HG02973 (cell line): Measurements from ENCODE around the gene RAB1A.
A peak's percentile ranks its signal among the peaks of the same experiment; 100 is the strongest.

Experiments
- ATAC-seq: cut with Tn5 transposase; IDR thresholded peaks from one replicate; pipeline ENCODE4 v1.9.1; 2021; ENCODE audit warnings: moderate library complexity; ENCODE audit not compliant: unreplicated experiment

Gene RAB1A

GRCh38 chr2:65097844-65098243 is 32.1 kb downstream of the RAB1A start:
- no peak for ATAC-seq

- ATAC-seq, result no peak
Measured at GRCh38 chr2:65096948-65097347, 33.0 kb downstream of the RAB1A start.

DNA sequence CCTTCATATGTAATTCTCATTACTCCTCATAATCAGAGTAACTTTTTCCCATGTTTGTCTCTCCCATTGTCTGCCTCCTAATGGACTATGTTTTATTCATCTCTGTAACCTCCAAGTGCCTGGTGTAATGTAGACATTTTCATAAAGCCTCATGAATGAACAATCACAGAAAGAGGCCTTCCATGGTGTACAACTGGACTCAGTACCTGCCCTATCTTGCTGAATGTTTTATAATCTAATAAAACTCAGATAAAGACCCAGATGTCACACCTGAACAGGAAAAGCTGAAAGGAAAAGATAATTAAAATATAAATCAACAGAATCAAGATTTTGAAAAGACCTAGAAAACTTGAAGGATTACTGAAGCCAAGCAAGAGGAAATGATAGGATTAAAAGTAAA is 36.7 kb downstream of the RAB1A start:
- ATAC-seq, result no peak

GRCh38 chr2:65092791-65093190 is 37.1 kb downstream of the RAB1A start:
- ATAC-seq, result no peak

GRCh38 chr2:65085148-65085547 is 44.8 kb downstream of the RAB1A start:
- no peak for ATAC-seq

- no peak for ATAC-seq
Measured at GRCh38 chr2:65081232-65081685, 48.6 kb downstream of the RAB1A start.

- no peak for ATAC-seq
Measured at GRCh38 chr2:65079017-65079416, 50.9 kb downstream of the RAB1A start.

GRCh38 chr2:65077898-65078297 is 52.0 kb downstream of the RAB1A start:
- ATAC-seq, result no peak

- ATAC-seq, result no peak
Measured at GRCh38 chr2:65076345-65076710, 53.6 kb downstream of the RAB1A start.

GRCh38 chr2:65075605-65076344 is 54.1 kb downstream of the RAB1A start:
- ATAC-seq, result no peak

DNA sequence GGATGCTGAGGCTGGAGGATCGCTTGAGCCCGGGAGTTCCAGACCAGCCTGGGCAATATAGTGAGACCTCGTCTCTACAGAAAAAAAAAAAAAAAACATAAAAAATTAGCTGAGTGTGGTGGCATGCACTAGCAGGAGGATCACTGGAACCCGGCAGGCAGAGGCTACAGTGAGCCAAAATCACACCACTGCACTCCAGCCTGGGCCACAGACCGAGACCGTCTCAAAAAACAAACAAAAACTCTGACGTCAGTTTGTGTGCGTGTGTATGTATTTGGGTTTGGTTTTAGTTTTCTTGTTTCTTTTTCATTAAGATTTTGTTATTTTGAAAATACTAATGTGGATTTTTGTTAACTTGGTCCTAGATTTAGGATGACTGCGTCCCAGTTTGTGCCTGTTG is 54.7 kb downstream of the RAB1A start:
- no peak for ATAC-seq

- no peak for ATAC-seq
Measured at GRCh38 chr2:65073879-65074565, 55.9 kb downstream of the RAB1A start.

DNA sequence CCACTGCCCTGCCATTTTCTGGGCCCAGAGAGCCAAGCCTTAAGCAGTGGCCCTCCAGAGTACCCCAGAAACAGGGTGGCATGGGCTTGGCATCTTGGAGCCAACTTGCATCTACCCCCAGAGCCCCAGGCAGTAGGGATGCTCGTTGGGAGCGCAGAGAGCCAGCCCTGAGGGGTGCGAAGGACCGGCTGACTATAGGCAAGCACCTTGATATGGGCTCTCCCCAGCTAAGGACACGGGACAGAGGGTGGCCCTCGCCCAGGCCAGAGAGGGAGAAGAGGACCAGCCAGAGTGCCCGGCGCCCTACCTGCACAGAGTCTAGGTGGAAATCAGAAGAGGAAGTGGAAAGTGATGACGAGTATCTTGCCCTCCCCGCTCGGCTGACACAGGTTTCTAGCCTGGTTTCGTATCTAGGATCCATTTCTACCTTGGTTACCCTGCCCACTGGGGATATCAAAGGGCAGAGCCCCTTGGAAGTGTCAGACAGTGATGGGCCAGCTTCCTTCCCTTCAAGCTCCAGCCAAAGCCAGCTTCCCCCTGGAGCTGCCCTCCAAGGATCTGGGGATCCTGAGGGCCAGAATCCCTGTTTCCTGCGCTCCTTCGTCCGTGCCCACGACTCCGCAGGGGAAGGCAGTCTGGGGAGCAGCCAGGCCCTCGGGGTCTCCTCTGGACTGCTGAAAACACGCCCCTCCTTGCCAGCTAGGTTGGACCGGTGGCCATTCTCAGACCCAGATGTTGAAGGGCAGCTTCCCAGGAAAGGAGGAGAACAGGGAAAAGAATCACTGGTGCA is 57.5 kb downstream of the RAB1A start:
- peak; percentile 43 for ATAC-seq

DNA sequence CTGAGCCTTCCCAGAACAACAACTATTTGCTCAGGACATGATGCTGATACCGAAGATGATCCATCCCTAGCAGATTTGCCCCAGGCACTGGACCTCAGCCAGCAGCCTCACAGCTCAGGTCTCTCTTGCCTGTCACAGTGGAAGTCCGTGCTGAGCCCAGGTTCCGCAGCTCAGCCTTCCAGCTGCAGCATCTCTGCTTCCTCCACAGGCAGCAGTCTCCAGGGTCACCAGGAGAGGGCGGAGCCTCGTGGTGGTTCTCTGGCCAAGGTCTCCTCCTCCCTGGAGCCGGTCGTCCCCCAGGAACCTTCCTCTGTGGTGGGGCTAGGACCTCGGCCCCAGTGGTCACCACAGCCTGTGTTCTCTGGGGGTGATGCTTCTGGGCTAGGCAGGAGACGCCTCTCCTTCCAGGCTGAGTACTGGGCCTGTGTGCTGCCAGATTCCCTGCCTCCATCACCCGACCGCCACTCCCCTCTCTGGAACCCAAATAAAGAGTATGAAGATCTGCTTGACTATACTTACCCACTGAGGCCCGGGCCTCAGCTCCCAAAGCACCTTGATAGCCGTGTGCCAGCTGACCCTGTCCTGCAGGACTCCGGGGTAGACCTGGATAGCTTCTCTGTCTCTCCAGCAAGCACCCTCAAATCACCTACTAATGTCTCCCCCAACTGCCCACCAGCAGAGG is 58.3 kb downstream of the RAB1A start:
- no peak for ATAC-seq

- no peak for ATAC-seq
Measured at GRCh38 chr2:65070856-65071255, 59.0 kb downstream of the RAB1A start.

- no peak for ATAC-seq
Measured at GRCh38 chr2:65070172-65070830, 59.6 kb downstream of the RAB1A start.

- ATAC-seq, result no peak
Measured at GRCh38 chr2:65069439-65069824, 60.5 kb downstream of the RAB1A start.

- ATAC-seq, result no peak
Measured at GRCh38 chr2:65067806-65068553, 61.9 kb downstream of the RAB1A start.

GRCh38 chr2:65064728-65065552 is 65.0 kb downstream of the RAB1A start:
- peak; percentile 74 for ATAC-seq
